ENCODE results near the gene SS18L1.

Gene SS18L1

DNA sequence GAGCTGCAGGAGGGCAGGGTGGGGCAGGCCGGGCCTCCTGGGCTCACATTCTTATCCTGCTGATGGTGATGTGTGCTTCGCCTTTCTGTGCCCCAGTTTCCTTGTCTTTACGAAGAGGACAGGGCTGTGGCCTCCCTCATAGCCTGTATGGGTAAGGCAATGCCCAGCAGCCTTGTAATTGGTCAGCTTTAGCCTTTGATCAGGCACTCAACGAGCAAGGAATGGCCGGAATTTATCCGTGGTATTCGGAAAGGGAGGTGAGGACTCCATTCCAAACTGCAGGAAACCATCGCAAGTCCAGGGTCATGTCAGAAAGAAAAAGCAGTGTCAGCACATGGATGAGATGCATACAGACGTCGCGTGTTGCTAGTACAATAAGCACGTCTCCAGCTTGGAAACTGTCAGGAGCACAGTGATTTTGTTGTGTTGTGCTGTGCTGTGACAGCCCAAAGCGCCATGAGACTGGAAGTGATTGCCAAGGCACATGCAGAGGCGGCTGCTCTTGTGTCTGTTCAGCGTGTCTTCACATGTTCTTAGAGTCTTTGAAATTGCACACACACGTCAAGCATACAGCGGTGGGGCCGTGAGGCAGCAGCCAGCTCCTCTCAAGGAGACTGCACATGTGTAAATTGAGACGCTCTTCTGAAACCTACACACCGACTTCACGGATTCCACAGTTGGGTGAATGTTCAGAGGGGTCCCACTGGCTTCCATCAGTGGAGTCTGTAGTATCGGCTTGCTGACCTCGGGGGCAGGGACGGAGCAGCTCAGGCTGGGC lies 6.2 kb downstream of the SS18L1 start:
- H3K36me3 ChIP-seq (ENCODE audit: control insufficient read depth, insufficient read depth, low read length) = peaks cover 34% of the 10 kb centered on the region
- H3K9me3 ChIP-seq (ENCODE audit: control insufficient read depth, insufficient read depth, low read length) = no peaks in the 10 kb centered on the region
- peaks cover 16% of the 10 kb centered on the region for H3K4me1 ChIP-seq (ENCODE audit: control insufficient read depth, insufficient read depth, low read length)
- H3K27ac ChIP-seq (ENCODE audit: low read depth, low read length) = no peak overlapping the region
- no peak overlapping the region for H3K9ac ChIP-seq (ENCODE audit: low read depth, low read length)
- no peaks in the 10 kb centered on the region for H3K27me3 ChIP-seq (ENCODE audit: control insufficient read depth, insufficient read depth, low read length)
- H3K4me3 ChIP-seq (ENCODE audit: low read depth, low read length) = no peak overlapping the region

DNA sequence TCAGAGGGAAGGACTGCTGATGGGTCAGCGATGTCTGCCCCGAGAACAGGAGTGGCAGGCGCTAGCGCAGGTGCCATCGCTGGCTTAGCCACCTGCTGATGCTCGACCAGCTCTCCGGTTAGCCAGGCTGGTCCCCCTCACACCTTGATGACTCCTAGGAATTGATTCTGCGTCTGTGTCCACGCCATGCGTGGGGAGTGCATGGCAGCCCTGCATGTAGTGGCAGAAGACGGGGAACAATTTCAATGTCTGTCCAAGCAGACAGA lies 6.7 kb downstream of the SS18L1 start:
- H3K9ac ChIP-seq (ENCODE audit: low read depth, low read length) = no peak overlapping the region
- H3K36me3 ChIP-seq (ENCODE audit: control insufficient read depth, insufficient read depth, low read length) = peaks cover 30% of the 10 kb centered on the region
- H3K4me3 ChIP-seq (ENCODE audit: low read depth, low read length) = no peak overlapping the region
- H3K27ac ChIP-seq (ENCODE audit: low read depth, low read length) = no peak overlapping the region
- peaks cover 16% of the 10 kb centered on the region for H3K4me1 ChIP-seq (ENCODE audit: control insufficient read depth, insufficient read depth, low read length)
- no peaks in the 10 kb centered on the region for H3K9me3 ChIP-seq (ENCODE audit: control insufficient read depth, insufficient read depth, low read length)
- no peaks in the 10 kb centered on the region for H3K27me3 ChIP-seq (ENCODE audit: control insufficient read depth, insufficient read depth, low read length)

DNA sequence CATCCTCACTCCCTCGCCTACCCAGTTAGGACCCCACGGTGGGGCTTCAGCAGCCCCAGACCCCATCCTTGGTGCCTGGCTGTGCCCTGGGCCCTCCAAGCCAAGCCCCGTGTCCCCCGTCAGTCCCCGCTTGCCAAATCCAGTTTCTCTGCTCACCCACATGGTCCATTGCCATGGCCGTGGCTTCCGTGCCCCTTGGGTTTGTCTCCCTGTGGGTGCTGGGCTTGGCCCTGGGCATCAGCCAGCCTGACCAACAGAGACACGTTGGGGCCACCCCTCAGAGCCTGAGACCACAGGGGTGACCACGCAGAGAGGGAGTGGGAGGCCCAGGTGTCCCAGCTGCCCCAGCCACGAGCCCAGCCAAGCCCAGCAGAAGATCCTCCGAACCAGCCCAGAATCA lies 7.7 kb downstream of the SS18L1 start:
- Histone ChIP-seq H3K27me3 (ENCODE audit: control insufficient read depth, insufficient read depth, low read length) (no peaks in the 10 kb centered on the region), H3K27ac (ENCODE audit: low read depth, low read length) (no peak overlapping the region), H3K36me3 (ENCODE audit: control insufficient read depth, insufficient read depth, low read length) (peaks cover 22% of the 10 kb centered on the region), H3K9ac (ENCODE audit: low read depth, low read length) (no peak overlapping the region), H3K4me1 (ENCODE audit: control insufficient read depth, insufficient read depth, low read length) (peaks cover 22% of the 10 kb centered on the region), H3K4me3 (ENCODE audit: low read depth, low read length) (no peak overlapping the region), H3K9me3 (ENCODE audit: control insufficient read depth, insufficient read depth, low read length) (no peaks in the 10 kb centered on the region)

DNA sequence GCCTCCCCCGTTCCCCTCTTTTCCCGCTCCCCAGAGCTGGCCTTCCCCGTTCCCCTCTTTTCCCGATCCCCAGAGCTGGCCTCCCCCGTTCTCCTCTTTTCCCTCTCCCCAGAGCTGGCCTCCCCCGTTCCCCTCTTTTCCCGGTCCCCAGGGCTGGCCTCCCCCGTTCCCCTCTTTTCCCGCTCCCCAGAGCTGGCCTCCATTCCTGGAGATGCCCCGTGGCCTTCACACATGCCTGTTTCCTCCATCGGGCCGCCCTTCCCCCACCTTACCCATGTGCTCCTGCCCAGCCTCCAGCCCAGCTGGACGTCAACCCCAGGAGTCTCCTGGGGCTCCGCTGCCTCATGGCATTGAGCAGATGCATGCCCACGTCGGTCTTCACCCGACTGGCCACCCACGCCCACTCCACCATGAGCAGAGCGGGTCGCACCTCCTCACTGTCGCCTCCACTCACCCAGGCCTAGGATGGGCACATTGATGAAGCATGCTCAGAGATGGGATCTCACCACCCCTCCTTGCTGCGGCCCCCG lies 8.3 kb downstream of the SS18L1 start:
- no peaks in the 10 kb centered on the region for H3K27me3 ChIP-seq (ENCODE audit: control insufficient read depth, insufficient read depth, low read length)

DNA sequence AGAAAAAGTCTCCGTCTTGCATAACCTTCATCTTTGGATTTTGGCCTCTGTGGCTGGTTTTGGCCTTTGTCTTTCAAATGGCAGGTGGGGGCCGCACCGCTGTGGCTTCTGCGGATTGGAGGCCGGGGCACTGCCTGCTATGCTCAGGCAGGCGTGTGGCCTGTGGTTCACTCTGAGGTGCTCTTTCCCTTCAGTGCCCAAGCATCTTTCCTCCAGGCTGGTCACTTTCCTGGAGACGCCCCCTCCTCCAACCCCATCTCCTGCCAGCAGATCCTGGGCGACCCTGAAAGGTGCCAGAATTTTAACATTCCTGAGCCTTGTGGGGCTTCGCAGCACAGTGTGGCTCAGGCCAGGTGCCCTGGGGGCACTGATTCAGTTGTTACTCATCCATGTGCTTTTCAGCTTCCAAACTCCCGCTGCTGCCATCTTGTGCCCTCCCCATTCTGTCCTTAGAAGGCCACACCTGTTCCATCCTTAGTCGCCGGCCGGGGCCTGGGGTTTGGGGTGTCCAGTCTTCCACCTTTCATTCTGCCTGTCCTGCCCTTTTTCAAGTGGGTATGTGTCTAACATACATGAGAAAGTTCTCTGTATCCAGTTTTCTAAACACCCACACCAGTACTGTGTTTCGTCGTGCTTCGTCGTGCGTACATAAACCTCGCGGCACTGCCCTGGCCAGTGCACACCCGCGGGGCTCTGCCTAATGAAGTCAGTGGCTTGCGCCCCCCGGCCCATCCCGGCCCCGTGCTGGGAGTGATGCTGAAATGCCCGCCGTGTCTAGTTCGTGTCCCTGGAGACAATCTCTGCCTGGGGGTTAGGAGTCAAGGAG lies 12.1 kb downstream of the SS18L1 start:
- no peak overlapping the region for H3K9ac ChIP-seq (ENCODE audit: low read depth, low read length)
- no peaks in the 10 kb centered on the region for H3K27me3 ChIP-seq (ENCODE audit: control insufficient read depth, insufficient read depth, low read length)

More for the DNA sequence above, 8.3 kb downstream of the SS18L1 start:
- no peak overlapping the region for H3K9ac ChIP-seq (ENCODE audit: low read depth, low read length)
- no peak overlapping the region for H3K27ac ChIP-seq (ENCODE audit: low read depth, low read length)
- no peaks in the 10 kb centered on the region for H3K9me3 ChIP-seq (ENCODE audit: control insufficient read depth, insufficient read depth, low read length)
- H3K4me1 ChIP-seq (ENCODE audit: control insufficient read depth, insufficient read depth, low read length) = peaks cover 29% of the 10 kb centered on the region
- peaks cover 20% of the 10 kb centered on the region for H3K36me3 ChIP-seq (ENCODE audit: control insufficient read depth, insufficient read depth, low read length)
- H3K4me3 ChIP-seq (ENCODE audit: low read depth, low read length) = no peak overlapping the region

DNA sequence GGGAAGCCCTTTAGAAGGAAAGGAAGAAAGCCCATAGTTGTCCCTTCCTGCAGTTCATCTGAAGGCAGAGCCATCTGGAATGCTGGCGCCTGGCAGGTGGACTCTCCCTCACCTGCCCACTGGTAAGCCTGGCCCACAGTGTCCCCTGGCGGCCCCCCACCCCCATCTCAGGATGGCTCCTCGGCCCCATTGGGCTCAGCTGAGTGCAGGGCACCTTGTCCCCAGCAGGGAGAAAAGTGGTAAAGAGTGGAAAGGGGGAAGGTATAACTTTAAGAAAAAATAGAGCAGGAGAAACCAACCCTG lies 12.6 kb downstream of the SS18L1 start:
- Histone ChIP-seq H3K9ac (ENCODE audit: low read depth, low read length) (0 out of 2 replicates have a peak overlapping the region, but pooled peaks have one; percentile 43), H3K36me3 (ENCODE audit: control insufficient read depth, insufficient read depth, low read length) (peaks cover 41% of the 10 kb centered on the region), H3K4me1 (ENCODE audit: control insufficient read depth, insufficient read depth, low read length) (peaks cover 21% of the 10 kb centered on the region), H3K4me3 (ENCODE audit: low read depth, low read length) (no peak overlapping the region), H3K27ac (ENCODE audit: low read depth, low read length) (peak overlapping the region; percentile 32), H3K9me3 (ENCODE audit: control insufficient read depth, insufficient read depth, low read length) (no peaks in the 10 kb centered on the region), H3K27me3 (ENCODE audit: control insufficient read depth, insufficient read depth, low read length) (no peaks in the 10 kb centered on the region)

More for the DNA sequence above, 12.1 kb downstream of the SS18L1 start:
- Histone ChIP-seq H3K27ac (ENCODE audit: low read depth, low read length) (peak overlapping the region; percentile 1), H3K9me3 (ENCODE audit: control insufficient read depth, insufficient read depth, low read length) (no peaks in the 10 kb centered on the region), H3K4me1 (ENCODE audit: control insufficient read depth, insufficient read depth, low read length) (peaks cover 21% of the 10 kb centered on the region), H3K4me3 (ENCODE audit: low read depth, low read length) (no peak overlapping the region), H3K36me3 (ENCODE audit: control insufficient read depth, insufficient read depth, low read length) (peaks cover 36% of the 10 kb centered on the region)

DNA sequence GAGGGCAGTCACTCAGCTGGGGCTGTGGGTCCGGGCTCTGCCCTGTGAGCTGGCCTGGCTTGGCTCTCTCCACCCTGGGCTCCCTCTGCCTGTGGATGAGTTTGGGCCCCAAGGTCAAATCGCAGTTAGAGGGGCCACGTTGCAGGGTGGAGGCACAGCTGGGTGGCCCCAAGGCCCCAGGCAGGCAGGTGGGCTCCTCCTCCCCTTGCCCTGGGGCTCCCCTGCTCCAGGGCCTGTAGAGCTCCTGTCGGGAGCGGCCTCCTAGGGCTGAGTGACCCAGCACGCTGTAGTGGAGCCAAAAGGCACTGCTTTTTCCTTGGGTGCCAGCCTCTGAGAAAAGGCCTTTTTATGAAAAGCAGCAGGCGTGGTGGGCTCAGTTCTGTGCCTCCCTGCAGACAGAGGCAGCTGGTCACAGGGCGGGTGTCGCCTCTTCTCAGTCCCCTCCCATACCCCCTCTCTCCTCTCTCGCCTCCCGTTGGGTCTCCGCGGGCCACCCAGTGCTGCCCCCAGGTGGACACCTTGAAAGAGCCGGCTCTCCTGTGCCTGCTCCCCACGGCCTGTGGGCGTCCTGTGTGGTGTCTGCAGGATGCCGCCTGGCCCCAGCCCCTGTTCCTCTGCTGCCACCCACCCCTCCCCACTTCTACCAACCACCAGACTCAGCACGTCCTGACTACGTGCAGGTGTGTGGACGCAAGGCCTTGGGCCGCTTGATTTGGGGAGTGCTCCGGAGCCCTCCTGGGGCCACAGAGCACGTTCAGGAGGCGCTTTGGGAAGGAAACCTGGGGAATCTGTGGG lies 13.2 kb downstream of the SS18L1 start:
- H3K27me3 ChIP-seq (ENCODE audit: control insufficient read depth, insufficient read depth, low read length) = no peaks in the 10 kb centered on the region
- peaks cover 47% of the 10 kb centered on the region for H3K36me3 ChIP-seq (ENCODE audit: control insufficient read depth, insufficient read depth, low read length)
- peaks cover 21% of the 10 kb centered on the region for H3K4me1 ChIP-seq (ENCODE audit: control insufficient read depth, insufficient read depth, low read length)
- H3K4me3 ChIP-seq (ENCODE audit: low read depth, low read length) = no peak overlapping the region
- peak overlapping the region; percentile 43; the same call in 1 of the 2 replicates for H3K9ac ChIP-seq (ENCODE audit: low read depth, low read length)
- peak overlapping the region; percentile 32 for H3K27ac ChIP-seq (ENCODE audit: low read depth, low read length)
- H3K9me3 ChIP-seq (ENCODE audit: control insufficient read depth, insufficient read depth, low read length) = no peaks in the 10 kb centered on the region

DNA sequence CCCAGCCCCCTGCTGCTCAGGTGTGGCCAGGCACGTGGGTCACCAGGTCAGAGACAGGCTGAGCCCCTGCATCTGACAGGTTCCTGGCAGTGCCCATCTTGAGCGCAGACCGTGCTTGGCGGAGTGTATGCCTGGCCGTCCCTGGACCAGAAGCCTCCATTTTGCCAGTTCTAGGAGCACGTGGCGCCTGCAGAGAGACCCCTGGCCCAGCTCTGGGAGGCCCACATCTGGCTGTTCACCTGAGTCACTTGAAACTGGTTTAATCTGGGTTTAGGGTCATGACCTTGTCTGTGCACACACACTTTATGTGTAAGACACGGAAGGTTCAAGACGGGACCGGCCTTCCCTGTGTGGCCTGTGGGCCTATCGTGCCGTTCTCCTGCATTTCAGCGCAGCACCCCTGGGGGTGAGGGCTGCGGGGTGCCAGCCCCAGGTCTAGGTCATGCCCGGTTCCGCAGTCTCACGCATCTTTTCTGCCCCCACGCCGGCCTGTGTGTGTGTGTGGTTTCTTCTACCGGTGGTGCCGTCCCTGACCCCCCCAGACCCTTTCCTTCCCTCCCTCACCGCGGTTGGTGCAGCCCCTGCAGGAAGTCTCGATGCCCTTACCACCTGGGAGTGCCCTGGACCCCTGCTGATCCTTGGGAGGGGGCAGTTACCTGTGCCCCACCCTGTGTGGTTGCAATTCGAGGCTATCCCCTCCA lies 14.0 kb downstream of the SS18L1 start:
- no peak overlapping the region for H3K27ac ChIP-seq (ENCODE audit: low read depth, low read length)
- H3K4me1 ChIP-seq (ENCODE audit: control insufficient read depth, insufficient read depth, low read length) = peaks cover 21% of the 10 kb centered on the region
- no peaks in the 10 kb centered on the region for H3K27me3 ChIP-seq (ENCODE audit: control insufficient read depth, insufficient read depth, low read length)
- no peak overlapping the region for H3K9ac ChIP-seq (ENCODE audit: low read depth, low read length)
- H3K4me3 ChIP-seq (ENCODE audit: low read depth, low read length) = no peak overlapping the region
- H3K9me3 ChIP-seq (ENCODE audit: control insufficient read depth, insufficient read depth, low read length) = no peaks in the 10 kb centered on the region
- peaks cover 50% of the 10 kb centered on the region for H3K36me3 ChIP-seq (ENCODE audit: control insufficient read depth, insufficient read depth, low read length)

DNA sequence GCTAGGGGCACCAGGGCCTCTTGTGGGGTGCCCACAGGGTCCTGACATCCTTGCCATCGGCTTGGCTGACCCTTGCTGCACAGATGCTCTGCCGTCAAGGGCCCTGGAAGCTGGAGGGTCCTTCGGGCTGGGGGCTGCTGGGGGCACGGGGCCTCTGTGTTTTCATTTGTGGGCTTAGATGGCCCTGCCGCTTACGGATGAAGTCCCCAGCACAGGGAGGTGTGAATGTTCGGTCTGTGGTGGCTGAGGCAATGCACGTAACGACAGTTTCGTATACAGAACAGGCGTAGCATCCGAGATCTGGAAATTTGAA lies 14.5 kb downstream of the SS18L1 start:
- H3K4me3 ChIP-seq (ENCODE audit: low read depth, low read length) = no peak overlapping the region
- no peak overlapping the region for H3K9ac ChIP-seq (ENCODE audit: low read depth, low read length)
- no peak overlapping the region for H3K27ac ChIP-seq (ENCODE audit: low read depth, low read length)
- no peaks in the 10 kb centered on the region for H3K27me3 ChIP-seq (ENCODE audit: control insufficient read depth, insufficient read depth, low read length)
- H3K4me1 ChIP-seq (ENCODE audit: control insufficient read depth, insufficient read depth, low read length) = peaks cover 21% of the 10 kb centered on the region
- H3K36me3 ChIP-seq (ENCODE audit: control insufficient read depth, insufficient read depth, low read length) = peaks cover 50% of the 10 kb centered on the region
- H3K9me3 ChIP-seq (ENCODE audit: control insufficient read depth, insufficient read depth, low read length) = no peaks in the 10 kb centered on the region

DNA sequence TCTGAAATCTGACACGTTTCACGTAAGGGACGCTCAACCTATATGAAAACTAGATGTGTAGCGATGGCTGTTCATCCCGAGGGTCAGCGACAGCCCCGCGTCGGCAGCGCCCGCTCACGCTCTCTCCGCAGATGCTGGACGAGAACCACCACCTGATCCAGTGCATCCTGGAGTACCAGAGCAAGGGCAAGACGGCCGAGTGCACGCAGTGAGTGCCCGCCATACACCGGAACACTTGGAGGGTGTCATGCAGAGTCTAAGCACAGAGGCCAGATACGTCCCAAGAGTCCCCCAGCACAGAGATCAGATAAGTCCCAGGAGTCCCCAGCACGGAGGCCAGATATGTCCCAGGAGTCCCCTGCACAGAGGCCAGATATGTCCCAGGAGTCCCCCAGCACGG lies 15.0 kb downstream of the SS18L1 start:
- no peak overlapping the region for H3K4me3 ChIP-seq (ENCODE audit: low read depth, low read length)
- no peaks in the 10 kb centered on the region for H3K27me3 ChIP-seq (ENCODE audit: control insufficient read depth, insufficient read depth, low read length)
- H3K4me1 ChIP-seq (ENCODE audit: control insufficient read depth, insufficient read depth, low read length) = peaks cover 21% of the 10 kb centered on the region
- no peaks in the 10 kb centered on the region for H3K9me3 ChIP-seq (ENCODE audit: control insufficient read depth, insufficient read depth, low read length)
- no peak overlapping the region for H3K9ac ChIP-seq (ENCODE audit: low read depth, low read length)
- peaks cover 50% of the 10 kb centered on the region for H3K36me3 ChIP-seq (ENCODE audit: control insufficient read depth, insufficient read depth, low read length)
- H3K27ac ChIP-seq (ENCODE audit: low read depth, low read length) = no peak overlapping the region

Measured in HUES48 (cell line).